ENCODE measurements around the gene ST14.
"Not testable (repeated sequence)": the region's sequence is repeated elsewhere in the genome, so short reads cannot be mapped to it uniquely, and the experiment has no call there.

ST14 gene

DNA sequence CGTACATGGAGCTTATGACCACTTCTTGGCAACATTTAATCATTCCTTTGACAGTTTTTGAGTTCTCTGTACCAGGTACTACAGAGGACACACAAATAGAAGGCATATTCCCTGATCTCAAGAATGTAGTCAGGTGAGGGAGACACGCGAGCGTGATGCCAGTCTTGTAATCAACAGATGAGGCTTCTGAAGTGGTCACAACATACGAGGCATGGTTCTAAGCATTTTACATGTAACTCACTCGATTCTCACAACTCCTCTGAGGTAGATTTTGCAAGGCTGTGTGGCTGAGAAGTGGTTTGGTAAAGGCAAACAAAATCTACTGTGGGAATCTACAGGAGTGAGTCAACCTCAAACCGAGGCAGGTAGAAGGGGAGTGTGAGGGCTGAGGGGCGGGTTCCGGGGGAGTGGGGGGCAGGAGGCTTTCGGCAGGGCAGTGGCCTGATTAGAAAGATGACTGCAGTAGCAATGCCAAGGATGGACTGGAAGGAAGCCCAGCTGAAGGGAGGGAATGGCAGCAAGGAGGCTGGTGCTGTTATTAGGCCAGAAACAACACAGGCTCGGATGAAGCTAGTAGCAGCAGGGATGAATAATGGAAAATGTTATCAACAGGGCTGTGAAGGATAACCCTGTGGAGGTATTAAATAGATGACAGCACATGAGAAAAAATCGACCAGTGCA, 63.8 kb downstream of the ST14 start:
- Histone ChIP-seq H3K4me3 (ENCODE audit: low read depth in 1 of 2, low read length in 2 of 2) (no peak overlapping the region), H3K27ac (ENCODE audit: low read length) (no peak overlapping the region), H3K4me1 (ENCODE audit: control insufficient read depth in 1 of 2, insufficient read depth in 2 of 2, low read length in 2 of 2) (no peaks in the 10 kb centered on the region), H3K27me3 (ENCODE audit: low read depth, low read length) (no peaks in the 10 kb centered on the region), H3K36me3 (ENCODE audit: control insufficient read depth in 1 of 2, insufficient read depth in 2 of 2, low read length in 2 of 2) (no peaks in the 10 kb centered on the region), H3K9me3 (ENCODE audit: control insufficient read depth in 1 of 2, low read length in 2 of 2) (no peaks in the 10 kb centered on the region)

DNA sequence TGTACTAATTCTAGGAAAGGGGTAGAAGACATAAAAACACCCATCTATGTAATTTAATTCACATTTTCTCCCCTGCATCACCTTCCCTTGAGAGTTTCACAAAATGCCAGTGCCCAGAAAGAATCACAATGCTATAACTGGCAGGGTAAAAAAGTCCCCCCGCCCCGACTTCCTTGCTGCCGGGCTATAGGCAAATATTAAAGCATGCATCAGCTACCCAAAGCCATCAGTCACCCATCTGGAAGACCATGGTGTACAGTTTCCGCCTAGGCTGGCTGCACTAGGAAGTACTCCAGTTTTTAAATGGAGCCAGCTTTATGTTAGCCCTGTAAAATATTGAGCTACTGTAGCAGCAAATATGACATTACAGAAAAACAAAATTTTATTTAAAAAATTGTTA, 67.8 kb downstream of the ST14 start:
- Histone ChIP-seq H3K36me3 (ENCODE audit: control insufficient read depth in 1 of 2, insufficient read depth in 2 of 2, low read length in 2 of 2) (peaks cover 0 to 3% of the 10 kb centered on the region in 2 donors), H3K27me3 (ENCODE audit: low read depth, low read length) (no peaks in the 10 kb centered on the region), H3K4me3 (ENCODE audit: low read depth in 1 of 2, low read length in 2 of 2) (no peak overlapping the region), H3K27ac (ENCODE audit: low read length) (no peak overlapping the region), H3K9me3 (ENCODE audit: control insufficient read depth in 1 of 2, low read length in 2 of 2) (no peaks in the 10 kb centered on the region), H3K4me1 (ENCODE audit: control insufficient read depth in 1 of 2, insufficient read depth in 2 of 2, low read length in 2 of 2) (no peaks in the 10 kb centered on the region)

- not testable (repeated sequence) for H3K9me3 ChIP-seq (ENCODE audit: control insufficient read depth in 1 of 2, low read length in 2 of 2); H3K4me1 ChIP-seq (ENCODE audit: control insufficient read depth in 1 of 2, insufficient read depth in 2 of 2, low read length in 2 of 2); H3K4me3 ChIP-seq (ENCODE audit: low read depth in 1 of 2, low read length in 2 of 2); H3K27ac ChIP-seq (ENCODE audit: low read length); H3K27me3 ChIP-seq (ENCODE audit: low read depth, low read length)
- H3K36me3 ChIP-seq (ENCODE audit: control insufficient read depth in 1 of 2, insufficient read depth in 2 of 2, low read length in 2 of 2), result peaks cover 10 to 31% of the 10 kb centered on the region in 2 donors
Observed at GRCh38 chr11:130233486-130233885, 73.9 kb downstream of the ST14 start.

- peaks cover 11 to 35% of the 10 kb centered on the region in 2 donors for H3K36me3 ChIP-seq (ENCODE audit: control insufficient read depth in 1 of 2, insufficient read depth in 2 of 2, low read length in 2 of 2)
- H3K27me3 ChIP-seq (ENCODE audit: low read depth, low read length); H3K4me1 ChIP-seq (ENCODE audit: control insufficient read depth in 1 of 2, insufficient read depth in 2 of 2, low read length in 2 of 2); H3K27ac ChIP-seq (ENCODE audit: low read length); H3K4me3 ChIP-seq (ENCODE audit: low read depth in 1 of 2, low read length in 2 of 2); H3K9me3 ChIP-seq (ENCODE audit: control insufficient read depth in 1 of 2, low read length in 2 of 2): not testable (repeated sequence)
Observed at GRCh38 chr11:130233888-130234287, 74.3 kb downstream of the ST14 start.

- Histone ChIP-seq H3K36me3 (ENCODE audit: control insufficient read depth in 1 of 2, insufficient read depth in 2 of 2, low read length in 2 of 2) (peaks cover 15 to 35% of the 10 kb centered on the region in 2 donors), H3K27ac (ENCODE audit: low read length) (no peak overlapping the region), H3K4me1 (ENCODE audit: control insufficient read depth in 1 of 2, insufficient read depth in 2 of 2, low read length in 2 of 2) (no peaks in the 10 kb centered on the region), H3K27me3 (ENCODE audit: low read depth, low read length) (no peaks in the 10 kb centered on the region), H3K4me3 (ENCODE audit: low read depth in 1 of 2, low read length in 2 of 2) (no peak overlapping the region), H3K9me3 (ENCODE audit: control insufficient read depth in 1 of 2, low read length in 2 of 2) (no peaks in the 10 kb centered on the region)
Observed at GRCh38 chr11:130234315-130234714, 74.7 kb downstream of the ST14 start.

DNA sequence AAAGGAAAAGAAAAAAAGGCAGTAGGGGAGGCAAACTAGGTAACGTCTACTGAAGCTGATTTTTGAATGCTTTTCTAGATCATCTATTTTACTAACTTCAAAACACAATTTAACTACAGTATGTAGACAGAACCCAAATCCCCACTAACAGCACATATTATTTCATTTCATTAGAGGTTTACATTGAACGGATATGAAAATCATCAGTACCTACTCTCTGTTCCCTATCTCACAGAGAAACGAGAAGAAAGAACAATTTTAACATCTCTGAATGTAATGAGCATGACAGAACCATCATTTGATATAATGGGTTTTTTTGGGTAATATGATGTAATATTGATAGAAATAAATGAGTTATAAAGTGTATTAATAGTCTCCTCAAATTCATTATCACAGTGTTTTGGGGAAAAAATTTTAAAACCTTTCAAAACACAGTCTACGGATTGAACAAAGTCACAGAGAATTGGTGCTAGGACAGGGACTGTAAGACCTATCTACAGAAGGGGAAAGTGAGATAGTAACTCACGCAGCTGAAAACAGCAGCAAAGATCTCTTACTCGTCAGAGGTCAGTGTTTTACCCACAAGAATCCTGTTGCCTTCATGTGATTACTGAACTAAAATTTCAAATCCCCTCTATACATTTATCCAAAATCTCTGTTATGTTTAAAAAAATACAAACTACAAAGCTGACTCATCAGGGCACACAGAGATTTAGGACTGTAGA, 77.9 kb downstream of the ST14 start:
- H3K27ac ChIP-seq (ENCODE audit: low read length), result no peak overlapping the region
- peaks cover 19 to 32% of the 10 kb centered on the region in 2 donors for H3K36me3 ChIP-seq (ENCODE audit: control insufficient read depth in 1 of 2, insufficient read depth in 2 of 2, low read length in 2 of 2)

GRCh38 chr11:130241713-130242112, 82.1 kb downstream of the ST14 start:
- Histone ChIP-seq H3K36me3 (ENCODE audit: control insufficient read depth in 1 of 2, insufficient read depth in 2 of 2, low read length in 2 of 2) (peaks cover 15 to 17% of the 10 kb centered on the region in 2 donors), H3K4me3 (ENCODE audit: low read depth in 1 of 2, low read length in 2 of 2) (no peak overlapping the region), H3K27me3 (ENCODE audit: low read depth, low read length) (no peaks in the 10 kb centered on the region), H3K4me1 (ENCODE audit: control insufficient read depth in 1 of 2, insufficient read depth in 2 of 2, low read length in 2 of 2) (peaks cover 0 to 15% of the 10 kb centered on the region in 2 donors), H3K9me3 (ENCODE audit: control insufficient read depth in 1 of 2, low read length in 2 of 2) (no peaks in the 10 kb centered on the region), H3K27ac (ENCODE audit: low read length) (no peak overlapping the region)

More for the DNA sequence above, 77.9 kb downstream of the ST14 start:
- Histone ChIP-seq H3K4me1 (ENCODE audit: control insufficient read depth in 1 of 2, insufficient read depth in 2 of 2, low read length in 2 of 2) (no peaks in the 10 kb centered on the region), H3K4me3 (ENCODE audit: low read depth in 1 of 2, low read length in 2 of 2) (no peak overlapping the region), H3K9me3 (ENCODE audit: control insufficient read depth in 1 of 2, low read length in 2 of 2) (no peaks in the 10 kb centered on the region), H3K27me3 (ENCODE audit: low read depth, low read length) (no peaks in the 10 kb centered on the region)

DNA sequence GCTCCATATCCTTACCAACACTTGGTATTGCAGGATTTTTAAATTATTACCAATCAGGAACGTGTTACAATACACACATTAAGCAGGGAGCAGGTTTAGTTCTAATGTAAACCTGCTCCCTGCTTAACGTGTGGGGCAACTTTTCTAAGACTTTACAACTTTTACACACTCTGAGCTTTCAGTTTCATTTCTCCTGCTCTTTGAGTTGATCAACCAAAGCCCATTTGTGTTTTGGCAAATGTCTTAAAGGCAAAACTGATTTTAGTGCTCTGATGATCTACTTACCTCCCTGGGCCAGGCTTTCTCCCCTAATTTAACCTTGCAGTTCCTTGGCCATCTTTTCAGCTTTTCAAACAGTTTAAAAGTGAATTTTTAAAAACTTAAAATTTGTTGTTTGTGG, 84.2 kb downstream of the ST14 start:
- H3K36me3 ChIP-seq (ENCODE audit: control insufficient read depth in 1 of 2, insufficient read depth in 2 of 2, low read length in 2 of 2), result peaks cover 1 to 9% of the 10 kb centered on the region in 2 donors
- H3K27me3 ChIP-seq (ENCODE audit: low read depth, low read length), result no peaks in the 10 kb centered on the region
- no peaks in the 10 kb centered on the region for H3K9me3 ChIP-seq (ENCODE audit: control insufficient read depth in 1 of 2, low read length in 2 of 2)
- H3K4me3 ChIP-seq (ENCODE audit: low read depth in 1 of 2, low read length in 2 of 2), result no peak overlapping the region
- H3K27ac ChIP-seq (ENCODE audit: low read length), result no peak overlapping the region
- H3K4me1 ChIP-seq (ENCODE audit: control insufficient read depth in 1 of 2, insufficient read depth in 2 of 2, low read length in 2 of 2), result peaks cover 0 to 25% of the 10 kb centered on the region in 2 donors

DNA sequence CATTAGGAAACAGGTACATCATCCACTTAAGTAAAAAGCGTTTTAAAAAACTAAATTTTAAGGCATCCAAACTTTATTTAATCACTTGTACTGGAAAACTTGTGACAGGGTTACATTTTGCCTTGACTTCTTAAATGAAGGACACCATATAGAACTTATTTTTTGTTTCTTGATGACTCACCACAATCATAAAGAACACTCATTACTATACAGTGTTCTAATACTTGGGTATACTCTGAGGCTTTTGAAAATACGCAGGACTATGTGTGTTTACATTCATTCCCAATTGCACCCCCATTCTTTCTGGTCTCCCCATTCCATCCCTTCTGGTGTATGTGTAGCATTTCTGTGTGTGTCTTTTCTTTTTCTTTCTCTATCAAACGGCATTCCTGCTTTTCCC, 85.3 kb downstream of the ST14 start:
- Histone ChIP-seq H3K27ac (ENCODE audit: low read length) (no peak overlapping the region), H3K4me1 (ENCODE audit: control insufficient read depth in 1 of 2, insufficient read depth in 2 of 2, low read length in 2 of 2) (peaks cover 0 to 25% of the 10 kb centered on the region in 2 donors), H3K27me3 (ENCODE audit: low read depth, low read length) (no peaks in the 10 kb centered on the region), H3K9me3 (ENCODE audit: control insufficient read depth in 1 of 2, low read length in 2 of 2) (no peaks in the 10 kb centered on the region), H3K36me3 (ENCODE audit: control insufficient read depth in 1 of 2, insufficient read depth in 2 of 2, low read length in 2 of 2) (no peaks in the 10 kb centered on the region), H3K4me3 (ENCODE audit: low read depth in 1 of 2, low read length in 2 of 2) (no peak overlapping the region)

GRCh38 chr11:130245375-130245774, 85.8 kb downstream of the ST14 start:
- H3K9me3 ChIP-seq (ENCODE audit: control insufficient read depth in 1 of 2, low read length in 2 of 2); H3K27me3 ChIP-seq (ENCODE audit: low read depth, low read length); H3K36me3 ChIP-seq (ENCODE audit: control insufficient read depth in 1 of 2, insufficient read depth in 2 of 2, low read length in 2 of 2); H3K27ac ChIP-seq (ENCODE audit: low read length); H3K4me3 ChIP-seq (ENCODE audit: low read depth in 1 of 2, low read length in 2 of 2): not testable (repeated sequence)
- peaks cover 0 to 25% of the 10 kb centered on the region in 2 donors for H3K4me1 ChIP-seq (ENCODE audit: control insufficient read depth in 1 of 2, insufficient read depth in 2 of 2, low read length in 2 of 2)

- H3K27me3 ChIP-seq (ENCODE audit: low read depth, low read length), result no peaks in the 10 kb centered on the region
- peaks cover 0 to 25% of the 10 kb centered on the region in 2 donors for H3K4me1 ChIP-seq (ENCODE audit: control insufficient read depth in 1 of 2, insufficient read depth in 2 of 2, low read length in 2 of 2)
- H3K9me3 ChIP-seq (ENCODE audit: control insufficient read depth in 1 of 2, low read length in 2 of 2), result no peaks in the 10 kb centered on the region
- H3K4me3 ChIP-seq (ENCODE audit: low read depth in 1 of 2, low read length in 2 of 2), result no peak overlapping the region
- no peaks in the 10 kb centered on the region for H3K36me3 ChIP-seq (ENCODE audit: control insufficient read depth in 1 of 2, insufficient read depth in 2 of 2, low read length in 2 of 2)
- no peak overlapping the region for H3K27ac ChIP-seq (ENCODE audit: low read length)
Observed at GRCh38 chr11:130246270-130246669, 86.7 kb downstream of the ST14 start.

Measured in muscle layer of duodenum (tissue), 2 donors.